Transverse colon (tissue), 4 donors: ENCODE measurements around the gene VTI1A. TPM values are rescaled to one million over a fixed set of nuclear protein-coding genes. Genes with fewer than 3 reads are reported as not detected.

Source experiments
- DNase-seq: peaks from one replicate; pipeline ENCODE4 v3.0.0-alpha.2; 2019
- H3K27ac ChIP-seq, 4 donors: fragments of 200-600 bp; sonication (generic); 2 replicates each; pipeline ENCODE4 v1.5.1; 2016 to 2018; ENCODE audit warnings: inconsistent platforms in 4 of 4
- H3K27me3 ChIP-seq: fragments of 200-600 bp; sonication (generic); 2 replicates; pipeline ENCODE4 v1.5.1; 2017; ENCODE audit warnings: inconsistent platforms
- H3K36me3 ChIP-seq, 4 donors: fragments of 200-600 bp; sonication (generic); 2 replicates each; pipeline ENCODE4 v1.5.1; 2017 to 2019; ENCODE audit warnings: inconsistent platforms in 4 of 4
- H3K4me1 ChIP-seq, 4 donors: fragments of 200-600 bp; sonication (generic); 2 replicates each; pipeline ENCODE4 v1.5.1; 2017 to 2020; ENCODE audit warnings: inconsistent platforms in 4 of 4
- H3K4me3 ChIP-seq, 4 donors: fragments of 200-600 bp; sonication (generic); 1 replicate in 1 of 4; 2 replicates in 3 of 4; pipeline versions ENCODE4 v1.5.1 to v1.6.1; 2017 to 2019; ENCODE audit warnings: inconsistent platforms in 4 of 4
- H3K9me3 ChIP-seq, 2 donors: fragments of 200-600 bp; sonication (generic); 2 replicates each; pipeline ENCODE4 v1.5.1; 2017 to 2019; ENCODE audit warnings: inconsistent platforms in 2 of 2
- CTCF ChIP-seq, 5 experiments: fragments of 200-600 bp in 3 of 5; fragments of 450-650 bp in 2 of 5; sonication (generic) in 3 of 5; IDR thresholded peaks; 1 replicate in 2 of 5; 2 replicates in 3 of 5; pipeline ENCODE4 v1.5.1; 2016 to 2017; ENCODE audit warnings: antibody characterized with exemption in 5 of 5, inconsistent platforms in 3 of 5, mild to moderate bottlenecking in 2 of 5, moderate library complexity in 1 of 5
- EP300 ChIP-seq: sonication (generic); formaldehyde crosslinking; IDR thresholded peaks from one replicate; pipeline ENCODE4 v1.6.1; 2017; ENCODE audit warnings: antibody characterized with exemption, low read depth
- POLR2A ChIP-seq: fragments of 450-650 bp; IDR thresholded peaks from one replicate; pipeline ENCODE4 v1.6.1; 2016; ENCODE audit warnings: antibody characterized with exemption, mild to moderate bottlenecking, moderate library complexity
- POLR2AphosphoS5 ChIP-seq, 3 donors: sonication (generic); formaldehyde crosslinking; IDR thresholded peaks; one replicate each; pipeline ENCODE4 v1.6.1; 2016; ENCODE audit warnings: antibody characterized with exemption in 3 of 3
- WGBS, 2 donors: methylation state at CpG; one replicate each; pipeline ENCODE4 v1.1.5; 2018; ENCODE audit warnings: low coverage in 1 of 2; 5-methylcytosine and 5-hydroxymethylcytosine counted together
- in situ Hi-C, 4 donors: fragments of 200-750 bp; cut with MboI; loops; one replicate each; pipeline versions ENCODE4 v1.15.0 to v1.15.1; 2017; ENCODE audit warnings: low sequenced_read_pairs in 3 of 4, low pct_ligation_motif_present in 1 of 4, low pct_unique_long_range_greater_than_20kb in 1 of 4
- intact Hi-C: fragments of 100-400 bp; cut with DNase I; formaldehyde crosslinking; loops from one replicate; pipeline ENCODE4 v1.15.1; 2023; ENCODE audit warnings: low total_unique reads
- total RNA-seq, 4 donors: library from RNA; depleted of rRNA; stranded (reverse); fragments of >200 nt; gene quantifications; one replicate each; pipeline ENCODE4 v1.1.0, GENCODE V29; 2016

The VTI1A gene
- total RNA-seq, 4 donors from 2014 or later, result 65.8 to 211 (median 149) TPM

- TF ChIP-seq POLR2A (no peak), CTCF (IDR thresholded peaks at IDR 0.05) (no peak), POLR2AphosphoS5 (IDR thresholded peaks at IDR 0.05) (no peak), EP300 (no peak)
- 81 to 91% methylated on average over 3 of the region's 3 CpGs for WGBS, 2 donors
- no peaks in the 10 kb centered on the region for H3K36me3 ChIP-seq
- no peaks in the 10 kb centered on the region for H3K4me1 ChIP-seq
- no peaks in the 10 kb centered on the region for H3K9me3 ChIP-seq
- in situ Hi-C loops, result loop anchor here in 1 of 4 donors (25.0 kb wide), 1 partner anchor 906 kb away; no protein-coding TSS in a partner anchor
- DNase-seq, result no peak
- H3K27me3 ChIP-seq, result no peaks in the 10 kb centered on the region
- intact Hi-C loops, result no loop called here
- no peak overlapping the region for H3K4me3 ChIP-seq
- no peak overlapping the region for H3K27ac ChIP-seq
Observed at GRCh38 chr10:112481602-112482001, 34.6 kb downstream of the VTI1A start.

- Histone ChIP-seq H3K9me3 (no peaks in the 10 kb centered on the region), H3K4me3 (no peak overlapping the region), H3K27me3 (no peaks in the 10 kb centered on the region), H3K4me1 (peaks cover 0 to 12% (median 0%) of the 10 kb centered on the region in 4 donors), H3K36me3 (no peaks in the 10 kb centered on the region), H3K27ac (no peak overlapping the region)
- no peak for TF ChIP-seq EP300
- TF ChIP-seq POLR2AphosphoS5 (IDR thresholded peaks at IDR 0.05), result no peak
- TF ChIP-seq CTCF (IDR thresholded peaks at IDR 0.05), result no peak
- no peak for TF ChIP-seq POLR2A
- intact Hi-C loops (no loop called here), in situ Hi-C loops (loop anchor here in 1 of 4 donors (25.0 kb wide), 1 partner anchor 903 kb away; no protein-coding TSS in a partner anchor)
- WGBS, 2 donors, result 98 to 100% methylated on average over 2 of the region's 2 CpGs
- DNase-seq, result no peak
Observed at GRCh38 chr10:112484399-112484798, 37.4 kb downstream of the VTI1A start.

- in situ Hi-C loops, result loop anchor here in 1 of 4 donors (25.0 kb wide), 1 partner anchor 899 kb away; no protein-coding TSS in a partner anchor
- Histone ChIP-seq H3K4me1 (peaks cover 0 to 23% (median 2%) of the 10 kb centered on the region in 4 donors), H3K4me3 (no peak overlapping the region), H3K36me3 (no peaks in the 10 kb centered on the region), H3K27ac (no peak overlapping the region), H3K27me3 (no peaks in the 10 kb centered on the region), H3K9me3 (no peaks in the 10 kb centered on the region)
- intact Hi-C loops, result no loop called here
- no peak for DNase-seq
- TF ChIP-seq CTCF (IDR thresholded peaks at IDR 0.05) (no peak), EP300 (no peak), POLR2A (no peak), POLR2AphosphoS5 (IDR thresholded peaks at IDR 0.05) (no peak)
Observed at GRCh38 chr10:112487964-112488363, 40.9 kb downstream of the VTI1A start.

GRCh38 chr10:112490545-112490944, 43.5 kb downstream of the VTI1A start:
- no peak overlapping the region for H3K27ac ChIP-seq
- in situ Hi-C loops, result loop anchor here in 1 of 4 donors (25.0 kb wide), 1 partner anchor 897 kb away; no protein-coding TSS in a partner anchor
- intact Hi-C loops, result no loop called here
- no peaks in the 10 kb centered on the region for H3K27me3 ChIP-seq
- H3K9me3 ChIP-seq, result no peaks in the 10 kb centered on the region
- H3K4me1 ChIP-seq, result peaks cover 0 to 23% (median 2%) of the 10 kb centered on the region in 4 donors
- 49 to 60% methylated on average over 2 of the region's 2 CpGs for WGBS, 2 donors
- no peak overlapping the region for H3K4me3 ChIP-seq
- no peaks in the 10 kb centered on the region for H3K36me3 ChIP-seq
- TF ChIP-seq POLR2A (no peak), CTCF (IDR thresholded peaks at IDR 0.05) (no peak), POLR2AphosphoS5 (IDR thresholded peaks at IDR 0.05) (no peak), EP300 (no peak)
- no peak for DNase-seq
